MV-4-11 (cell line): Measurements from ENCODE around the gene LAPTM4A.

Experiments used
- DNase-seq: peaks from one replicate; lab custom pipeline; 2025; lab: John Stamatoyannopoulos, UW

LAPTM4A gene

GRCh38 chr2:20019747-20020146 is 31.7 kb downstream of the LAPTM4A start:
- no peak for DNase-seq

- no peak for DNase-seq
These were observed 32.8 kb downstream of the LAPTM4A start for GRCh38 chr2:20018601-20019152.

GRCh38 chr2:20016346-20016745 is 35.1 kb downstream of the LAPTM4A start:
- no peak for DNase-seq

GRCh38 chr2:20015482-20016083 is 35.8 kb downstream of the LAPTM4A start:
- peak; percentile 30 for DNase-seq

- no peak for DNase-seq
These were observed 38.1 kb downstream of the LAPTM4A start for GRCh38 chr2:20013126-20013849.

GRCh38 chr2:20012282-20013125 is 38.9 kb downstream of the LAPTM4A start, which contains the start of gene MATN3:
MATN3 (minus strand) TSS chr2:20012668; CDS start chr2:20012631, 37 bp downstream.
- DNase-seq = no peak

GRCh38 chr2:20012032-20012281 is 39.5 kb downstream of the LAPTM4A start:
- no peak for DNase-seq

- no peak for DNase-seq
These were observed 40.0 kb downstream of the LAPTM4A start for GRCh38 chr2:20011276-20012031.

- no peak for DNase-seq
These were observed 42.7 kb downstream of the LAPTM4A start for GRCh38 chr2:20008703-20009102.

GRCh38 chr2:20005891-20006470 is 45.4 kb downstream of the LAPTM4A start:
- no peak for DNase-seq

GRCh38 chr2:20005067-20005627 is 46.3 kb downstream of the LAPTM4A start:
- DNase-seq = no peak

GRCh38 chr2:20001361-20001863 is 50.0 kb downstream of the LAPTM4A start:
- no peak for DNase-seq

- no peak for DNase-seq
These were observed 57.7 kb downstream of the LAPTM4A start for GRCh38 chr2:19993731-19994130.

GRCh38 chr2:19991895-19992294 is 59.5 kb downstream of the LAPTM4A start:
- DNase-seq = no peak

GRCh38 chr2:19990416-19990728 is 61.1 kb downstream of the LAPTM4A start:
- DNase-seq = no peak

- DNase-seq = peak; percentile 83
These were observed 61.6 kb downstream of the LAPTM4A start, which contains the start of gene WDR35 for GRCh38 chr2:19989667-19990415. WDR35 (minus strand) TSS chr2:19990105; CDS start chr2:19990015, 90 bp downstream.

GRCh38 chr2:19989342-19989666 is 62.1 kb downstream of the LAPTM4A start:
- no peak for DNase-seq

GRCh38 chr2:19988600-19988999 is 62.8 kb downstream of the LAPTM4A start:
- DNase-seq = no peak

GRCh38 chr2:19987936-19988335 is 63.5 kb downstream of the LAPTM4A start:
- DNase-seq = peak; percentile 78
